Activated CD4-positive, alpha-beta T cell treated with anti-CD3 and anti-CD28 coated beads for 24 hours (primary cell): ENCODE results near the gene TMEM14B.
A peak's percentile ranks its signal among the peaks of the same experiment; 100 is the strongest.
"Not testable (repeated sequence)": the region's sequence is repeated elsewhere in the genome, so short reads cannot be mapped to it uniquely, and the experiment has no call there.

Source experiments
- DNase-seq, 2 donors: peaks; one replicate each; pipeline ENCODE4 v3.0.0-alpha.2; 2020; ENCODE audit warnings: low read depth in 2 of 2

The TMEM14B gene

DNA sequence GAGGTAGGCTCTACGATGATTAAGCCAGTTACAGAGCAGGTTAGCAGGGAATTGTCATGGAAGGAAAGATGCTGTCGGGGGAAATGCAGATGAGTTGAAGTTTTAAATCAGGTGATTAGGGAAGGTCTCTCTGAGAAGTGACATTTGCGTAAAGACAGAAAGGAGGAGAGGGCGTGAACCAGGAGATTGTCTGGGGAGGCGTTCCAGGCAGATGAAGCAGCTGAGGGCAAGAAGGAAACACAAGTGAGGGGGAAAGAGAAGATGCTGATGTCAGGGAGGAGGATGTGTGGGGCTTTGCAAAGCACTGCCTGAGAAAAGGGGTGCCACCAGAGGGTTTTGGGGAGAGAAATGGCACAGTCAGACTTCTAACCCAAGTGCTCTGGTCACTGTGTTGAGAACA is 2.5 kb upstream of the TMEM14B start:
- DNase-seq: no peak

DNA sequence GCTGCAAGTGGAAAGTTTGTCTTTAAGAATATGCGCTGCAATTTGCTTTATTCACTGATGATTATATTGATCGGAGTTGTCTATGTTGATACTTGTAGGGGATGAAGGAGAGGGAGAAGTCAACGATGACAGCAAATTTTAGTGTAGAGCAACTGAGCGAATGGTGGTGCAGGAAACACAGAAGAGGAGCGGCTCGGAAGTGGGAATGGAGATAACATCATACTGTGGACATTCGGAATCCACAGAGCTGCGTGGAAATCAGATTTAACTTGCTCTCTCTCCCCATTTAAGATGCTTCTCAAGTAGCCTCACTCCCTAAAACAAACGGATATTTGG is 722 bp upstream of the TMEM14B start:
- DNase-seq: no peak

DNA sequence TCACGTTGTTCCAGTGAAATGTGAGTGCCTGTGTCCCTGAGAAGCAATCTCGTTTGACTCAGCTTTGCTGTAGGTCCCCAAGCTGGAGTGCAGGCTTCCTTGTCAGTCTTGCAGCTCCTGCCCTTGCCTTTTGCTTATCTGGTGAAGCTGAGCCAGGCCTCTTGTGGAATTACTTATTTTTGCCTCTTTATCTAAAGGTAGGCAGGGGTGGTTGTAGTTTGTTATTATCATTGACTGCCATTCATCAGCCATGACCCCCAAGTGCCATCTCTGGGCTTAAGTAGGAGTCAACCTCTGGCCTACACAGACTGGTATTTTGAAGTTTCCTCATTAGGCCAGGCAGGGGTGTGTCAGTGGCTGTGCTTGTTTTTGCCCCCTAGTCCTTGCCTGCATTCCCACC is 2.1 kb downstream of the TMEM14B start:
- no peak for DNase-seq

DNA sequence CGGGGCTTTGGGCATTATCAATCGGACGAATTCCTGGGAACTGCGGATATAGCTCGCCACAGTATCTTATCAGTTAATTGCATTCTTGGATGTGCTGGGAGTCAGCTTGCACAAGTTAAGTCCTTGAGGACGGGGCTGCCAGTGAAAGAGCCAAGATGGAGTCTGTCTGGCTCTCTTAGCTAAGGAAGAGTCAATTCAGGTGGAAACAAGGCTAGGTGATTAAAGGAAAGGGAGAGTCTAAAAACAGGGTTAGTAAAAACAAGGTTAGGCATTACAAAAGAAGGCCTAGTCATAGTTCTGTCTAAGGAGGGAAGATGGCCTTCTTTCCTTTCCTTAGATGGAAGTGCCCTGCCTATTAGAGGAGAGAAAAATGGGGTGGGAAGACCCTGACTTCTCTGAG is 3.0 kb downstream of the TMEM14B start:
- DNase-seq: not testable (repeated sequence)

DNA sequence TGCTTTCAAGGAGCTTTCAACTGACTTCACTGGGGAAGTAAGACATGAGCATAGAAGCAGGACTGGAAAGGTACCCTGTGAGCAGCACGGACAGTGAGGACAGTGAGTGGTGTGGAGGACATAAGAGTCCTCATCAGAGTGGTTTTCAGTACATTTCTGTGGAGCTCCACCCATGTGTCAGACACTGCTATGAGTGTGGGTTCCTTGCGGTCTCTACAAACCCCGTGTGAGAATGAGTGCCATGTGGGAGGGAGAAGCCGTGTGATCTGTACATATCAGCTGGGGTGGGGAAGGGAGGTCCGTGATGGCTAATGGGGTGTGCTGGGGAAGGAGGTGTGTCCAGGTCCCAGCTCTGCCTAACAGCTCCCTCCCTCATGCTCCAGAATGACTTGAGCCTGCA is 4.2 kb downstream of the TMEM14B start:
- not testable (repeated sequence) for DNase-seq

DNA sequence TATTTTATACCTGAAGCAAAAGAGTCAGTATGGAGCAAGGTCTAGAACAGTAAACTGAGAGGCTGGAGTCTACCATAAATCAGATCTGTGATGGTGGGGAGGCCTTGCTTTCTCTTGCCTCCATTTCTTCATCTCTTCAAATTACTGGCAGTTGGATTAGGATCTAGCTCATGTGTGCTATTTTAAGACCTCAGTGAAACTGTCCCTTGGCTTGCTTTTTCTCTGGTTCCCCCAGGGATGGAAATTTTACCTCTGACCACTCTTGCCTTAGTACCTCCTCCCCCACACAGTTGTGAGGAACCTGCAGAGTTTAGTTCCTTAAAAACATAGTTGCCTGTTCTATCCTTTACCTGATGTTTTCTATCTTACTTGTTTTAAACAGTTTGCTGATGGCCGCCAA is 8.5 kb downstream of the TMEM14B start:
- DNase-seq: no peak

DNA sequence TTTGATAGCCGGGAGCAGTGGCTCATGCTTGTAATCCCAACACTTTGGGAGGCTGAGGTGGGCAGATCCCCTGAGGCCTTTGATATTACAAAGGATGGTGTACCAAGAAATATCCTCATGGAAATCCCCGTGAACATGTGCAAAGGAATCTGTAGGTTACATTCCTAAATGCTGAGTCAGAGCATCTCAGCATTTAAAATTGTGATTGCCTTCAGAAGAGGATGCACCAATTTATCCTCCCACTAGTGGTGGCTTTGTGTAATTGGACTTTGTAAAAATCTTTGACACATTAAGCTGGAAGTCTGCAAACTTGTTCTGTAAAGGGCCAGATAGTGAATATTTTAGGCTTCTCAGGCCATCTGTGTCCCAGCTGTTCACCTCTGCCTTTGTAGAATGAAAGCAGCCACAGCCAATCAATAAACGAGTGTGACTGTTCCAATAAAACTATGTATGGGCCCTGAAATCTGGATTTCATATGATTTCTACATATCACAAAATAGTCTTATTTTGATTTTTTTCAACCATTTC is 11.8 kb downstream of the TMEM14B start:
- no peak for DNase-seq

DNA sequence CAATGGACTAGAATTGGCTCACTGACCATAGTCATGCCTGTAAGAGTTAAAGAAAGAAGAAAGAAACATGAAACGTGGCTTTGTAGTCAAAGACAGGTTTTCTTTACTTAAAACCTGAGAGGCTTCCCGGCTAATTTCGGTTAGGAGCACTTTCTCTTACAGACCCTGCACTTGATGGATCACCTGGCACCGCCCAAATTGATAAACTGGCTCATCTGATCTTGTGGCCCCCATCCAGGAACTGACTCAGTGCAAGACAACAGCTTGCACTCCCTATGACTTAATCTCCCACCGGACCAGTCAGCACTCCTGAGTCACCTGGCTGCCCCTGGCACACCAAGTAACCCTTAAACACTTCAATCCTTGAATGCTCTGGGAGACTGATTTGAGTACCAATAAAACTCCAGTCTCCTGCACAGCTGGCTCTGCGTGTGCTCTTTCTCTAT is 12.3 kb downstream of the TMEM14B start:
- DNase-seq: no peak

DNA sequence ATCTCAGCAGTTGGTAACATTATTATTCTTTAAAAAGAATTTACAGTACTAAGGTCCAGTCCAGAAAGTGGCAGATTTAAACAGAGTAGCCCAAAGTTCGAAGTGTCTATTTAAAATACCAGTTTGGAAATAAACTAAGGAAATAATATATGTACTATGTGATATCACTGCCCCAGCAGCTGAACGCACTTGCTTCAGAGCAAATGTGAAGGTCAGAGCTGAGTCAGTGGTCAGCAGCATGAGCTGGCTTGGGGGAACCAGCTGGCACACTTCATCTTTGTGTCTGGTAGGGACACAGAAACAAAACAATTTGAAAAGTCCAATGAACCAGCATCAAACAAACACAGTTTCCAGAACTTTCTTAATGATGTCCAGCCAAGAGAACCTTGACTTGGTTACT is 15.4 kb downstream of the TMEM14B start:
- DNase-seq: no peak

DNA sequence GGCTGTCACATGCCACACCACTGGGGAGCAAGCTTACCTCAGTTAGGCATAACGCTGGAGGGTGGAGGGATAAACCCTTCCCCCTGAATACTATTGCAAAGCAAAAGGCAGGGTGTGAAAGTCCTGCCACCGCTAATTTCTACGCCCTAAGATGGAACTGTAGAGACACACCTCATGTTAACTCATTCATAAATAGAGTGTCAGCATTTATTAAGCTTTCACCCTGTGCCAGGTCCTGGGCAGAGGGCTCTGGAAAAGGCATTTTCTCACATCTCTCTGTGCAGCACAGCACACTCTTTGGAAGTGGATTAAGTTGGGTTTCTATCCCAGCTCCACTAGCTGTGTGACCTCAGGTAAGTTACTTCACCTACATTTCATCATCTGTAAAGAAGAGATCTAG is 21.8 kb downstream of the TMEM14B start:
- no peak for DNase-seq

DNA sequence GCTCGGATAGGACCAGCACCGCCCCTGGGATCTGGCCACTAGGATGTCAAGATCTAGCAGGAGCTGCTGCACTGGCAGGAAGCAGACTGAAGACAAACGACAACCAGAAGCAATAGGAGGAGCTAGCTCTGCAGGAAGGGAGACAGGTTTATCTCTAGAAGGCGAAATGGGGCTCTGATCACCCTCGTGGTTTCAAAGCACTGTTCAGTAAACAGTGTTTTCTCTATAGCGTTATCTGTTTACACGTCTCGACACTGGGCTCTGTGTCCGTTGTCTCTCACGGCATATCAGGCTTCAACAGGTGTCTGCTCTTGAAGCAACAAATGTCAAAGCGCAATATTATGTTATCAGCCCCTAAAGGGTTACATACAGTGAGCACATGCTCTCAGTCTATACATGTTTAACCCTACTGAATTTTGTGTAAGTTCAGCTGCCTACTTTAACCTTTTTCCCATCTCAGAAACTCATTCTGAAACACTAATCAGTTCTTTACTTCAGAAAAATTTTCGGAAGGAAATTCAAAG is 23.8 kb downstream of the TMEM14B start:
- no peak for DNase-seq

DNA sequence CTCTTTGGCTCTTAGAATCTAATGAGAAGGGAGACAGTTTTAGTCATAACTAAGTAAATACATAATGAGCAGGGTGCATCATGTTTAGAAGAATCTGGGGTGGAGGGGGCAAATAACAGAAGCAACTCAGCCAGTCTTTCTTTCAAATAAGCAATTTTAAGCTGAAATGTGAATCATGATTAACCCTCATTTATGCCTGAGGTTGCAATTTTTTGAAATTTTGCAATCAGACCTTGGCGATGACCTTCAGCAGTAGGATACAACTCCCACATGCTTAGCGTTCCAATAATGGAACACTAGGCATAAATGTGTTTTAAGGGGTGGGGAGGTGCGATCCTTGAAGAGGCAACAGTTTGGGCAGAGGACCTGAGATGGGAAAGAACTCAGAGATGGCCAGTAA is 30.6 kb downstream of the TMEM14B start:
- DNase-seq: no peak

DNA sequence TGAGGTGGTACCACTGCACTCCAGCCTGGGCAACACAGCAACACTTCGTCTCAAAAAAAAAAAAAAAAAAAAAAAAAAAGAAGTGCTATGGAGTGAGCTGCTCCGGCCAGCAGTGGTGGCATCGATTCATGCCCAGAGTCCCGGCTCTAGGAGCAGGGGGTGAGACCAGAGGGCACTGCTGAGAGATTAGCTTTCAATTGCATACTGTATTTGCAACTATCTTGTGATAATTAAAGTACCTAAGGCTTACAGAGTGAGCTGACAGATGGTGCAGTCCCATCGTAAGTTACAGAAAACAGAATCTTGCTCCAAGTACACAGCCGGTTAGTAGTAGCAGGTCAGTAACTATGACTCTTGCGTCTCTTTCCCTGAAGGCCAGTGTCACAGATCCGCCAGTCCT is 31.5 kb downstream of the TMEM14B start:
- no peak for DNase-seq

DNA sequence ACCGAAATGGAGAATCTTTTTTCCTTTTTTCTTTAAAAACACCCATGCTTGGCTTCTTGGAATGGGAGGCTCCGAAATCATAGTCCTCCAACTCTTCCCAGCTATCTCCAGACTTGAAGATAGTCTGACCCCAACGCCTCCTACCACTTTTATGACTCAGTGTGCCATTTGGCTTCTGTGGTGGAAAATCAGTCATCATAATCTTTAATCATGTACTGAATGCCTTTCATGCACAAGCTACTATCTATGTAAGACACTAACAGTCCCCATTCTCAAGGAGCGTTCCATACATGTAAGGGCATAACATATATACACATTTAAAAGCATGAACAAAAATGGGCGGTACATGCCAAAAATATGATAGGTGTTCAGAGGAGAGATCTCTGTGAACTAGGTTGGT is 44.1 kb downstream of the TMEM14B start:
- DNase-seq: no peak

DNA sequence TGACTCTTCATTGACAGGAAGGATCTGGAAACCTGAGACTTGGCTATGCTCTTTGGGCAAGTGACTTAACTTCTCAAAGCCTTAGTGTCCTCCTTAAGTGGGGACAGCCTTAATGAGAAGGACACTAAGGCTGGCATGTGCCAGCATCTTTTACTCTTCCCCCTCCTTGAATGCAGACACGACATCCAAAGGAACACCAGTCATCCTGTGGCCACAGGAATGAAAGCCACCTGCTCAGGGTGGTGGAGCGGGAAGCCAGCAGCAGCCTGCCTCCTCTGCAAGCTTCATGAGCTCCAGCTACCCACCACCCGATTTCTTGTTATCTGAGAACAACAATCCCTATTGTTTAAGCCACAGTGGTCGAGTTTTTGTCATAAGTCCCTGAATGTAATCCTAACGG is 44.5 kb downstream of the TMEM14B start:
- DNase-seq: no peak

DNA sequence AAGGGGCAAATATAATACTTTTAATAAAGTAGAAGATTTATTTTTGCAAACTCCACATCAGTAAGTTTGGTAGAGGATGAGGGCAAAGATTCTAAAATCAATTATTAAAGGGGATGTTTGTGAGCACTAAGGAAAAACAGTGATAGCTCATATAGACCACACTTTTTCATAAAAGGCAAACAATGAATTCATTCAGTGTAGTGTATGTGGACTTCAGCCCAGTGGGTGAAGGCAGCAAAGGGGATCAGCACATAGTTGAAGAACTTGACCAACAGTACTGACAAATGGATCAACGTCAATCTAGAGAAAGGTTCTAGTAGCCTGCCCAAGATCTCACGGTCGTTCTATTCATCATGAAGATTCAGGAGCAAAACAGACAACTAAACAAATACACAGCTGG is 45.4 kb downstream of the TMEM14B start:
- no peak for DNase-seq

DNA sequence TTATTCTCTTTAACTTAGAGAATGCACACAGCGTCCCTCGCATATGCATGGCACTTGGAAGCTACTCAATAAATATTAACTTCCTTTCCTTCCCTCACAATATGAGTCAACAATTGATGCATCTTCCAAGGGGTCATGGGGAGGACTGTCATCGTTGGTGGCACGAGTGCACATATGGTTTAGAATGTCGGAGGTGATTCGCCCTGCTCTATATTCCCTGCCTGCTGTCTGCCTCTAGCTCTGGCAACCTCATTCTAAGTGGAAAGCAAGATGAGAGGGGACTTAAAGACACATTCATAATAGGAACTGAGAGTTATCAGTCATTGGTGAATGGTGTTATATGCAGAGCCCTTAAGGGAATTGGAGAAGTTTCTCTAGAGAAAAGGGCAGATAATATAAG is 46.1 kb downstream of the TMEM14B start:
- DNase-seq: no peak

DNA sequence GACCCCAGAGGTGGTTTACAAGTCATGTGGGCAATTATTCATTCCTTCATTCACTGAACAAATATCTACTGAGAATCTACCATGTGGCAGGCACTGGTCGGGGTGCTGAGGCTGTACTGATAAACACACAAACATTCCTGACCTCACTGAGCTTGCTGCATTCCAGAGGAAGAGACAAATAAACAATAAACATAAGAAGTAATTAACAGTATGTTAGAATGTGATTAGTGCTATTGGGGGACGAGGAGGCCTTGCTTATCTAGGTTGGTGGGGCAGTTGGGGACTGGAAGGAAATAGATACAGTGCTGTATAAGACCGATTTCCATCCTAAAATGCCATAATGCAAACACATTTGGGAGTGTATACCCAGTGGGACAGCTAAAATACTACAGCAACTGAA is 46.6 kb downstream of the TMEM14B start:
- no peak for DNase-seq

DNA sequence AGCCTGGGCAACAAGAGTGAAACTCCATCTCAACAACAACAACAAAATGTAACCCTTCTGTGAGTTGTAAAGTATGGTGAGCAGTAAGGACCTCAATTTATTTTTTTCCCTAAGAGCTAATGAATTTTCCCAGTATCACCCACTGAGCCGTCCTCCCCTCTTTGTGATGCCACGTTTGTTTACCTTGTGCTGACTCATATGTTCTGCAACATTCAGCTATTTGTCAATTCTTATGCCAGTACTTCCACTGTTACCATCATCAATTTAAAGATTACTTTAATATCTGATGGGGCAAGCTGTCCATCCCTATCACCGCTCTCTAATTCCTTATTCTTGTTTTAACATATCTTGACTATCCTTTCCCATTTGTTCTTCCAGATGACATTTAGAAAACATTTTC is 53.2 kb downstream of the TMEM14B start:
- DNase-seq: no peak

DNA sequence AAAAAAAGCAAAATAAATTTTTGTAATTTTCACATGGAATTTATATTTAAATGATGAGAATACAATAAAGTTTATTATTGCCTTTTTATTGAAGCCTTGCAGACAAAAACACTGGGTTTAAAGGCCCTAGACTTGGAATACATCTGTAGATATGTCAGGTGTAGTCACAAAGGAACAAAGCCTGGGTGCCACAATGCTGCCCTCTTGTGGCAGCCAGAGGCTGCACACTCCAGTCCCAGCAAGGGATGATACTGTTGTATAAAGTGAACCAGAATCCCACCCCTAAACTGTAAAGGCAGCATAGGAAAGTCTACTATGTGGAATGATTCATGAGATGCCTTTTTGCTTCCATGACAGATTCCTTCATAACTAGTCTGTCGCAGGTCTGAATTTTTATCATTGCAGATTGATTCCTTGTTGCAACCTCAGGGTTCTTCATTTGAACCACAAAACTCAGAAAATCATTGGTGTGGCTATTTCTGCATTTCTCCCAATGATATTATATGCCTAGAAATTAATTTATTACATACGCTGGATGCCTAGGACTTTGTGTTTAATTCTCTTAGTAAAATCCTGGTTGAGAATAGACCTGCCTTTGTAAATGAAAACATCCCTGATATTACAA is 53.7 kb downstream of the TMEM14B start:
- DNase-seq: peak; percentile 31
